Measurements from ENCODE around the gene SNRK.

DNA sequence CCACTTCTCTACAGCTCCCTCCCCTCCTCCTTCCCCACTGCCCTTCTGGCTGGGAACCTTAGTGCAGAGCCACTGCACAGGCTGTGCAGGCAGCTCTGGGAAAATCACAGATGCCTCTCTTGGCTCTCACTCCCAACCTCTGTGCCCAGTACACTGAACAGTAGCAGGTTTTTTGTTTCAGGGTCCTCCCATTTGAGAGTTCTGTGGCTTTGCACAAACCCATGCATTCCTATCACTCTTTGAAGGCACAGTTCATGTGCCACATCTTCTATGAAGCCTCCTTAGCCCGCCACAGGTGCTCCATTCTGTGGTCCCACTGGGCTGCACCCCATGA is 103.9 kb downstream of the SNRK start:
- TF ChIP-seq MYC (CRISPR knock-in tag; IDR thresholded peaks at IDR 0.05; ENCODE audit: borderline replicate concordance) (no peak), ZNF274 (CRISPR knock-in tag; IDR thresholded peaks at IDR 0.05) (no peak), TGIF2 (CRISPR knock-in tag; IDR thresholded peaks at IDR 0.05) (no peak), EED (CRISPR knock-in tag; IDR thresholded peaks at IDR 0.05) (no peak), ZNF354B (CRISPR knock-in tag; IDR thresholded peaks at IDR 0.05) (no peak), HHEX (CRISPR knock-in tag; IDR thresholded peaks at IDR 0.05) (no peak), FOXC1 (CRISPR knock-in tag; IDR thresholded peaks at IDR 0.05; ENCODE audit: borderline replicate concordance) (no peak), ZNF615 (CRISPR knock-in tag; IDR thresholded peaks at IDR 0.05; ENCODE audit: borderline replicate concordance) (no peak), NFIC (IDR thresholded peaks at IDR 0.05; ENCODE audit: low read length) (no peak), POLR2A (IDR thresholded peaks at IDR 0.05; ENCODE audit: insufficient read depth in 1 of 2, low read depth in 2 of 2, low read length in 2 of 2) (no peak), SRF (IDR thresholded peaks at IDR 0.05; ENCODE audit: low read depth, low read length) (no peak)
- TF ChIP-seq, protein P1, sequence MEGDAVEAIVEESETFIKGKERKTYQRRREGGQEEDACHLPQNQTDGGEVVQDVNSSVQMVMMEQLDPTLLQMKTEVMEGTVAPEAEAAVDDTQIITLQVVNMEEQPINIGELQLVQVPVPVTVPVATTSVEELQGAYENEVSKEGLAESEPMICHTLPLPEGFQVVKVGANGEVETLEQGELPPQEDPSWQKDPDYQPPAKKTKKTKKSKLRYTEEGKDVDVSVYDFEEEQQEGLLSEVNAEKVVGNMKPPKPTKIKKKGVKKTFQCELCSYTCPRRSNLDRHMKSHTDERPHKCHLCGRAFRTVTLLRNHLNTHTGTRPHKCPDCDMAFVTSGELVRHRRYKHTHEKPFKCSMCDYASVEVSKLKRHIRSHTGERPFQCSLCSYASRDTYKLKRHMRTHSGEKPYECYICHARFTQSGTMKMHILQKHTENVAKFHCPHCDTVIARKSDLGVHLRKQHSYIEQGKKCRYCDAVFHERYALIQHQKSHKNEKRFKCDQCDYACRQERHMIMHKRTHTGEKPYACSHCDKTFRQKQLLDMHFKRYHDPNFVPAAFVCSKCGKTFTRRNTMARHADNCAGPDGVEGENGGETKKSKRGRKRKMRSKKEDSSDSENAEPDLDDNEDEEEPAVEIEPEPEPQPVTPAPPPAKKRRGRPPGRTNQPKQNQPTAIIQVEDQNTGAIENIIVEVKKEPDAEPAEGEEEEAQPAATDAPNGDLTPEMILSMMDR (CRISPR knock-in tag; IDR thresholded peaks at IDR 0.05) = no peak
- TF ChIP-seq, protein P2, sequence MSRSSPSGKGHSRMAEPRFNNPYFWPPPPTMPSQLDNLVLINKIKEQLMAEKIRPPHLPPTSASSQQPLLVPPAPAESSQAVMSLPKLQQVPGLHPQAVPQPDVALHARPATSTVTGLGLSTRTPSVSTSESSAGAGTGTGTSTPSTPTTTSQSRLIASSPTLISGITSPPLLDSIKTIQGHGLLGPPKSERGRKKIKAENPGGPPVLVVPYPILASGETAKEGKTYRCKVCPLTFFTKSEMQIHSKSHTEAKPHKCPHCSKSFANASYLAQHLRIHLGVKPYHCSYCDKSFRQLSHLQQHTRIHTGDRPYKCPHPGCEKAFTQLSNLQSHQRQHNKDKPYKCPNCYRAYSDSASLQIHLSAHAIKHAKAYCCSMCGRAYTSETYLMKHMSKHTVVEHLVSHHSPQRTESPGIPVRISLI (CRISPR knock-in tag; IDR thresholded peaks at IDR 0.05; ENCODE audit: borderline replicate concordance) = no peak
- TF ChIP-seq, protein P3, sequence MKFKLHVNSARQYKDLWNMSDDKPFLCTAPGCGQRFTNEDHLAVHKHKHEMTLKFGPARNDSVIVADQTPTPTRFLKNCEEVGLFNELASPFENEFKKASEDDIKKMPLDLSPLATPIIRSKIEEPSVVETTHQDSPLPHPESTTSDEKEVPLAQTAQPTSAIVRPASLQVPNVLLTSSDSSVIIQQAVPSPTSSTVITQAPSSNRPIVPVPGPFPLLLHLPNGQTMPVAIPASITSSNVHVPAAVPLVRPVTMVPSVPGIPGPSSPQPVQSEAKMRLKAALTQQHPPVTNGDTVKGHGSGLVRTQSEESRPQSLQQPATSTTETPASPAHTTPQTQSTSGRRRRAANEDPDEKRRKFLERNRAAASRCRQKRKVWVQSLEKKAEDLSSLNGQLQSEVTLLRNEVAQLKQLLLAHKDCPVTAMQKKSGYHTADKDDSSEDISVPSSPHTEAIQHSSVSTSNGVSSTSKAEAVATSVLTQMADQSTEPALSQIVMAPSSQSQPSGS (CRISPR knock-in tag; IDR thresholded peaks at IDR 0.05) = no peak

Data from HepG2 (cell line).